Keratinocyte (primary cell): ENCODE data around the gene PLEKHH2. TPM values are rescaled to one million over a fixed set of nuclear protein-coding genes. Genes with fewer than 3 reads are reported as not detected.

Source experiments
- DNase-seq: peaks from one replicate; pipeline ENCODE4 v3.0.0-alpha.2; 2011; ENCODE audit warnings: low read depth, missing footprints, low spot score
- FAIRE-seq: peaks from 2 replicates; lab custom pipeline; 2011; peaks lifted over from hg19 to GRCh38; lab: Jason Lieb, UNC
- H2AFZ ChIP-seq: 2 replicates; pipeline ENCODE4 v1.6.0; 2012; ENCODE audit warnings: low read length, control low read depth, inconsistent platforms; ENCODE audit not compliant: control insufficient read depth
- H3K27ac ChIP-seq: 2 replicates; pipeline ENCODE4 v1.5.1; 2011; ENCODE audit warnings: low read length; ENCODE audit not compliant: control insufficient read depth, insufficient read depth
- H3K27me3 ChIP-seq: 3 replicates; pipeline ENCODE4 v1.6.0; 2011; ENCODE audit warnings: low read length; ENCODE audit not compliant: control insufficient read depth, insufficient read depth; ENCODE audit errors: extremely low read depth
- H3K36me3 ChIP-seq, 2 experiments: 2 replicates in 1 of 2; 3 replicates in 1 of 2; pipeline ENCODE4 v1.5.1; 2011; ENCODE audit warnings: low read length in 2 of 2, mild to moderate bottlenecking in 1 of 2; ENCODE audit not compliant: control insufficient read depth in 2 of 2, insufficient read depth in 2 of 2; ENCODE audit errors: extremely low read depth in 1 of 2
- H3K4me1 ChIP-seq: 3 replicates; pipeline ENCODE4 v1.5.1; 2011; ENCODE audit warnings: low read length; ENCODE audit not compliant: control insufficient read depth, insufficient read depth; ENCODE audit errors: extremely low read depth
- H3K4me2 ChIP-seq: 3 replicates; pipeline ENCODE4 v1.6.0; 2011; ENCODE audit warnings: low read depth, low read length; ENCODE audit not compliant: control insufficient read depth, insufficient read depth; ENCODE audit errors: extremely low read depth
- H3K4me3 ChIP-seq, 3 experiments: fragments of 200-600 bp in 1 of 3; sonication (generic) in 1 of 3; 2 replicates in 2 of 3; 3 replicates in 1 of 3; pipeline ENCODE4 v1.5.1; 2011 to 2016; ENCODE audit warnings: low read length in 3 of 3, mild to moderate bottlenecking in 3 of 3, control low read depth in 2 of 3, inconsistent platforms in 1 of 3, low read depth in 1 of 3, mixed read lengths in 1 of 3, mixed run types in 1 of 3, moderate library complexity in 1 of 3; ENCODE audit not compliant: control insufficient read depth in 2 of 3, insufficient read depth in 2 of 3; ENCODE audit errors: extremely low read depth in 1 of 3
- H3K79me2 ChIP-seq: 2 replicates; pipeline ENCODE4 v1.6.0; 2012; ENCODE audit warnings: low read length; ENCODE audit not compliant: control insufficient read depth, insufficient read depth
- H3K9ac ChIP-seq: 3 replicates; pipeline ENCODE4 v1.6.0; 2011; ENCODE audit warnings: low read length; ENCODE audit not compliant: control insufficient read depth, insufficient read depth; ENCODE audit errors: extremely low read depth
- H3K9me1 ChIP-seq: 3 replicates; pipeline ENCODE4 v1.6.0; 2011; ENCODE audit warnings: low read length; ENCODE audit not compliant: control insufficient read depth, insufficient read depth; ENCODE audit errors: extremely low read depth
- H3K9me3 ChIP-seq: 2 replicates; pipeline ENCODE4 v1.5.1; 2012; ENCODE audit warnings: low read depth, low read length; ENCODE audit not compliant: control insufficient read depth
- H4K20me1 ChIP-seq: 3 replicates; pipeline ENCODE4 v1.6.0; 2011; ENCODE audit warnings: low read length; ENCODE audit not compliant: control insufficient read depth, insufficient read depth; ENCODE audit errors: extremely low read depth
- CTCF ChIP-seq, 3 experiments: IDR thresholded peaks in 1 of 3; conservative IDR thresholded peaks in 1 of 3; optimal IDR thresholded peaks in 1 of 3; 2 replicates in 2 of 3; 3 replicates in 1 of 3; pipeline versions ENCODE3 to v1.5.1; 2011; ENCODE audit warnings: low read length in 3 of 3, mild to moderate bottlenecking in 3 of 3, moderate library complexity in 2 of 3, control low read depth in 1 of 3, inconsistent platforms in 1 of 3; ENCODE audit not compliant: insufficient read depth in 2 of 3; ENCODE audit errors: extremely low read depth in 1 of 3
- EZH2 ChIP-seq: IDR thresholded peaks from one replicate; pipeline ENCODE4 v1.6.1; 2012; ENCODE audit warnings: inconsistent platforms, mild to moderate bottlenecking, low read length, moderate library complexity
- dilution Hi-C: fragments of 300-500 bp; cut with MboI; formaldehyde crosslinking; loops from one replicate; pipeline ENCODE4 v1.7.0; 2020; ENCODE audit warnings: low sequenced_read_pairs; ENCODE audit not compliant: extremely low pct_ligation_motif_present
- polyA plus RNA-seq, 5 experiments: library from polyadenylated mRNA; depleted of rRNA in 3 of 5; stranded (reverse) in 3 of 5; stranded (forward) in 1 of 5; unstranded in 1 of 5; fragments of >200 nt; gene quantifications; 1 replicate in 1 of 5; 2 replicates in 3 of 5; 3 replicates in 1 of 5; pipeline versions ENCODE4 v1.2.1 to v1.2.3, GENCODE V29; 2011 to 2012; ENCODE audit warnings: missing spikeins in 2 of 5, low read depth in 1 of 5, low replicate concordance in 1 of 5

The PLEKHH2 gene
- polyA plus RNA-seq, 1 donor (not counting 4 experiments of a cell fraction or from before 2014, with no cell fraction given), result 1.3 TPM

- no peaks in the 10 kb centered on the region for H3K9me1 ChIP-seq
- DNase-seq (no peak), FAIRE-seq (no peak)
- dilution Hi-C loops, result no loop called here
- H3K9ac ChIP-seq, result no peak overlapping the region
- peaks cover 2% of the 10 kb centered on the region for H3K79me2 ChIP-seq
- H3K4me1 ChIP-seq, result no peaks in the 10 kb centered on the region
- H3K4me2 ChIP-seq, result no peak overlapping the region
- H4K20me1 ChIP-seq, result no peaks in the 10 kb centered on the region
- no peak overlapping the region for H2AFZ ChIP-seq
- peaks cover 1 to 4% of the 10 kb centered on the region in 2 experiments for H3K36me3 ChIP-seq
- no peaks in the 10 kb centered on the region for H3K9me3 ChIP-seq
- TF ChIP-seq EZH2, result no peak
- TF ChIP-seq CTCF (optimal IDR thresholded peaks at IDR 0.05 in 1 of 3, IDR thresholded peaks at IDR 0.05 in 1 of 3, conservative IDR thresholded peaks at IDR 0.05 in 1 of 3; ENCODE audit: extremely low read depth in 1 of 3, insufficient read depth in 2 of 3, low read length in 3 of 3), result no peak
- no peaks in the 10 kb centered on the region for H3K27me3 ChIP-seq
- H3K27ac ChIP-seq, result no peak overlapping the region
- no peak overlapping the region for H3K4me3 ChIP-seq
Measured at GRCh38 chr2:43777306-43777926, 140.4 kb downstream of the PLEKHH2 start.

DNA sequence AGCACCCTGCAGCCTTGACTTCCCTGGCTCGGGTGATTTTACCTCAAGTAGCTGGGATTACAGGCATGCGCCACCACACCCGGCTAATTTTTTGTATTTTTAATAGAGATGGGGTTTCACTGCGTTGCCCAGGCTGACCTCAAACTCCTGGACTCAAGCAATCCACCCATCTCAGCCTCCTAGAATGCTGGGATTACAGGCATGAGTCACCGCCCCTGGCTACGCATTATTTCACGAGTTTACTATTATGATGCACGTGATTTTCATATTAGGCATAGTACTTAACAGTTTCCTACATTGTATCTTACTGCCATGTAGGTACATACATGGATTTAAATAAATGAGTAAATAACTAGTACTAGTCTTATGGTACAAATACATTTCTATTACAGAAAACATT is 141.2 kb downstream of the PLEKHH2 start:
- H3K79me2 ChIP-seq, result peaks cover 2% of the 10 kb centered on the region
- H3K9me3 ChIP-seq, result no peaks in the 10 kb centered on the region
- no peak for FAIRE-seq
- DNase-seq, result no peak
- H3K27me3 ChIP-seq, result no peaks in the 10 kb centered on the region
- dilution Hi-C loops, result no loop called here
- H3K4me1 ChIP-seq, result no peaks in the 10 kb centered on the region
- no peak overlapping the region for H3K4me3 ChIP-seq
- no peak for TF ChIP-seq EZH2
- TF ChIP-seq CTCF (optimal IDR thresholded peaks at IDR 0.05 in 1 of 3, IDR thresholded peaks at IDR 0.05 in 1 of 3, conservative IDR thresholded peaks at IDR 0.05 in 1 of 3; ENCODE audit: extremely low read depth in 1 of 3, insufficient read depth in 2 of 3, low read length in 3 of 3), result no peak
- peaks cover 1 to 4% of the 10 kb centered on the region in 2 experiments for H3K36me3 ChIP-seq
- H3K4me2 ChIP-seq, result no peak overlapping the region
- no peak overlapping the region for H3K9ac ChIP-seq
- no peak overlapping the region for H2AFZ ChIP-seq
- no peaks in the 10 kb centered on the region for H3K9me1 ChIP-seq
- H4K20me1 ChIP-seq, result no peaks in the 10 kb centered on the region
- no peak overlapping the region for H3K27ac ChIP-seq
